Transverse colon (tissue), 4 donors: ENCODE data around the gene CTDP1. TPM values are rescaled to one million over a fixed set of nuclear protein-coding genes. Genes with fewer than 3 reads are reported as not detected.

Experiments
- DNase-seq: peaks from one replicate; pipeline ENCODE4 v3.0.0-alpha.2; 2019
- H3K27ac ChIP-seq, 4 donors: fragments of 200-600 bp; sonication (generic); 2 replicates each; pipeline ENCODE4 v1.5.1; 2016 to 2018; ENCODE audit warnings: inconsistent platforms in 4 of 4
- H3K27me3 ChIP-seq: fragments of 200-600 bp; sonication (generic); 2 replicates; pipeline ENCODE4 v1.5.1; 2017; ENCODE audit warnings: inconsistent platforms
- H3K36me3 ChIP-seq, 4 donors: fragments of 200-600 bp; sonication (generic); 2 replicates each; pipeline ENCODE4 v1.5.1; 2017 to 2019; ENCODE audit warnings: inconsistent platforms in 4 of 4
- H3K4me1 ChIP-seq, 4 donors: fragments of 200-600 bp; sonication (generic); 2 replicates each; pipeline ENCODE4 v1.5.1; 2017 to 2020; ENCODE audit warnings: inconsistent platforms in 4 of 4
- H3K4me3 ChIP-seq, 4 donors: fragments of 200-600 bp; sonication (generic); 1 replicate in 1 of 4; 2 replicates in 3 of 4; pipeline versions ENCODE4 v1.5.1 to v1.6.1; 2017 to 2019; ENCODE audit warnings: inconsistent platforms in 4 of 4
- H3K9me3 ChIP-seq, 2 donors: fragments of 200-600 bp; sonication (generic); 2 replicates each; pipeline ENCODE4 v1.5.1; 2017 to 2019; ENCODE audit warnings: inconsistent platforms in 2 of 2
- EP300 ChIP-seq: sonication (generic); formaldehyde crosslinking; IDR thresholded peaks from one replicate; pipeline ENCODE4 v1.6.1; 2017; ENCODE audit warnings: antibody characterized with exemption, low read depth
- POLR2A ChIP-seq: fragments of 450-650 bp; IDR thresholded peaks from one replicate; pipeline ENCODE4 v1.6.1; 2016; ENCODE audit warnings: antibody characterized with exemption, mild to moderate bottlenecking, moderate library complexity
- POLR2AphosphoS5 ChIP-seq, 3 donors: sonication (generic); formaldehyde crosslinking; IDR thresholded peaks; one replicate each; pipeline ENCODE4 v1.6.1; 2016; ENCODE audit warnings: antibody characterized with exemption in 3 of 3
- WGBS, 2 donors: methylation state at CpG; one replicate each; pipeline ENCODE4 v1.1.5; 2018; ENCODE audit warnings: low coverage in 1 of 2; 5-methylcytosine and 5-hydroxymethylcytosine counted together
- in situ Hi-C, 4 donors: fragments of 200-750 bp; cut with MboI; loops; one replicate each; pipeline versions ENCODE4 v1.15.0 to v1.15.1; 2017; ENCODE audit warnings: low sequenced_read_pairs in 3 of 4, low pct_ligation_motif_present in 1 of 4, low pct_unique_long_range_greater_than_20kb in 1 of 4
- intact Hi-C: fragments of 100-400 bp; cut with DNase I; formaldehyde crosslinking; loops from one replicate; pipeline ENCODE4 v1.15.1; 2023; ENCODE audit warnings: low total_unique reads
- total RNA-seq, 4 donors: library from RNA; depleted of rRNA; stranded (reverse); fragments of >200 nt; gene quantifications; one replicate each; pipeline ENCODE4 v1.1.0, GENCODE V29; 2016
- TF ChIP-seq, protein P1 (sequence below), 5 experiments: fragments of 200-600 bp in 3 of 5; fragments of 450-650 bp in 2 of 5; sonication (generic) in 3 of 5; IDR thresholded peaks; 1 replicate in 2 of 5; 2 replicates in 3 of 5; pipeline ENCODE4 v1.5.1; 2016 to 2017; ENCODE audit warnings: antibody characterized with exemption in 5 of 5, inconsistent platforms in 3 of 5, mild to moderate bottlenecking in 2 of 5, moderate library complexity in 1 of 5

Gene CTDP1
- total RNA-seq, 4 donors from 2014 or later = 30.6 to 120 (median 49.3) TPM

DNA sequence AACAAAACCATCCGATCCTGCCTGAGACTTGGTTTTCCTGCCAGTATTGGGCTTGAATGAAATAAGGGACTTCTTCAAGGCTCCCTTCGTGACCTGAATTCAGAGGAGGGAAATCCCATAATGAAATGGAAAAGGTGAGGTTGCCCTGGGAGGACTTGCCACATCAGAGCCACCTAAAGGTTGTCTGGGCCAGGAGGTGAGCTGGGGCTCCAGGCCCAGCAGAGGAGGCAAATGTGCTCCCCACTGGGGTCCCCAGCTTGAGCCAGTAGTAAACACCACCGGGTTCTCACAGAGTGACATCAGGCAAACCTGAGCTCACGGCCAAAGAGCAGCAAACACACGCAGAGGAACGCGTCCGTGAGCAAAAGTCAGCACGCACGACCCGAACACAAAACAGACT lies 28.6 kb upstream of the CTDP1 start:
- no peaks in the 10 kb centered on the region for H3K36me3 ChIP-seq
- H3K4me1 ChIP-seq = no peaks in the 10 kb centered on the region
- no peak overlapping the region for H3K27ac ChIP-seq
- WGBS, 2 donors = 85% methylated on average over 11 of the region's 11 CpGs; no CpG with 5 or more reads in 1 of the 2 donors
- DNase-seq = no peak
- in situ Hi-C loops (loop anchor here in 2 of 4 donors (5.0 to 10.0 kb wide), 2 partner anchors 276 to 279 kb away; no protein-coding TSS in a partner anchor), intact Hi-C loops (loop anchor here (5.0 kb wide), 1 partner anchor 179 kb away; no protein-coding TSS in a partner anchor)
- no peak for TF ChIP-seq POLR2A
- TF ChIP-seq POLR2AphosphoS5 (IDR thresholded peaks at IDR 0.05) = no peak
- TF ChIP-seq, protein P1, sequence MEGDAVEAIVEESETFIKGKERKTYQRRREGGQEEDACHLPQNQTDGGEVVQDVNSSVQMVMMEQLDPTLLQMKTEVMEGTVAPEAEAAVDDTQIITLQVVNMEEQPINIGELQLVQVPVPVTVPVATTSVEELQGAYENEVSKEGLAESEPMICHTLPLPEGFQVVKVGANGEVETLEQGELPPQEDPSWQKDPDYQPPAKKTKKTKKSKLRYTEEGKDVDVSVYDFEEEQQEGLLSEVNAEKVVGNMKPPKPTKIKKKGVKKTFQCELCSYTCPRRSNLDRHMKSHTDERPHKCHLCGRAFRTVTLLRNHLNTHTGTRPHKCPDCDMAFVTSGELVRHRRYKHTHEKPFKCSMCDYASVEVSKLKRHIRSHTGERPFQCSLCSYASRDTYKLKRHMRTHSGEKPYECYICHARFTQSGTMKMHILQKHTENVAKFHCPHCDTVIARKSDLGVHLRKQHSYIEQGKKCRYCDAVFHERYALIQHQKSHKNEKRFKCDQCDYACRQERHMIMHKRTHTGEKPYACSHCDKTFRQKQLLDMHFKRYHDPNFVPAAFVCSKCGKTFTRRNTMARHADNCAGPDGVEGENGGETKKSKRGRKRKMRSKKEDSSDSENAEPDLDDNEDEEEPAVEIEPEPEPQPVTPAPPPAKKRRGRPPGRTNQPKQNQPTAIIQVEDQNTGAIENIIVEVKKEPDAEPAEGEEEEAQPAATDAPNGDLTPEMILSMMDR (IDR thresholded peaks at IDR 0.05) = no peak
- TF ChIP-seq EP300 = no peak
- H3K9me3 ChIP-seq = no peaks in the 10 kb centered on the region
- H3K27me3 ChIP-seq = no peaks in the 10 kb centered on the region
- H3K4me3 ChIP-seq = no peak overlapping the region

DNA sequence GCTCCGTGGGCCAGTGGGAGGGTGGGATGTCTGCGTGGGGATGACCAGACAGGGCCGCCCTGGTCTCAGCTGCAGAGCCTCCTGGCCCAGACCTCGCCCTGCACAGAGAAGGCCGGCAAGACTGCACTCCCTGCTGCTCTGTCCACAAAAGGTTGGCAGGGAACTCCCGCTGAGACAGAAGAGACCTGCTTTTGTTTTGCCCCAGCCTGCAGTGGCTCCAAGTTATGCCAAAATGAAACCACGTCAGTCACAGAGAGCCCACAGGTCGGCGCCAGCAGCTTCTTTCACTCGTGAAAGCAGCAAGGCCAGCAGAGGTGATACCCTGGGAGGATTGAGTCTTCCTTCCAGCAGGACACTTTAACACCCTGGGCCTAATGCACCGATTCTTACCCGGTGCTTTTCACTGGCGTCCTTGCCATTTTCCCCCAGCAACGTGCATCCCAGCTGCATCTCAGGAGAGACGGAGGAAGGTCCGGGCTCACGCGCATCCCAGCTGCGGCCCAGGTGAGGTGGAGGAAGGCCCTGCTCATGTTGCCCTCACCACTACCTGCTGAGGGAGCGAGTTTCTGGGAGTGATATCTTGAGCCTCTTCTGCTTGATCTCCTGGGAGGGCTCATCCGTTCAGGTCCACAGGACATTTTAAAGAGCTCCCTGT lies 22.1 kb upstream of the CTDP1 start:
- Histone ChIP-seq H3K9me3 (no peaks in the 10 kb centered on the region), H3K36me3 (no peaks in the 10 kb centered on the region), H3K27me3 (no peaks in the 10 kb centered on the region), H3K27ac (no peak overlapping the region), H3K4me3 (no peak overlapping the region), H3K4me1 (no peaks in the 10 kb centered on the region)
- in situ Hi-C loops (loop anchor here in 1 of 4 donors (10.0 kb wide), 1 partner anchor 283 kb away; no protein-coding TSS in a partner anchor), intact Hi-C loops (no loop called here)
- DNase-seq = no peak
- WGBS, 2 donors = 83 to 86% methylated on average over 1 to 21 of the region's 21 CpGs
- no peak for TF ChIP-seq POLR2AphosphoS5 (IDR thresholded peaks at IDR 0.05)
- TF ChIP-seq EP300 = no peak
- TF ChIP-seq POLR2A = no peak
- TF ChIP-seq, protein P1 (IDR thresholded peaks at IDR 0.05) = no peak

DNA sequence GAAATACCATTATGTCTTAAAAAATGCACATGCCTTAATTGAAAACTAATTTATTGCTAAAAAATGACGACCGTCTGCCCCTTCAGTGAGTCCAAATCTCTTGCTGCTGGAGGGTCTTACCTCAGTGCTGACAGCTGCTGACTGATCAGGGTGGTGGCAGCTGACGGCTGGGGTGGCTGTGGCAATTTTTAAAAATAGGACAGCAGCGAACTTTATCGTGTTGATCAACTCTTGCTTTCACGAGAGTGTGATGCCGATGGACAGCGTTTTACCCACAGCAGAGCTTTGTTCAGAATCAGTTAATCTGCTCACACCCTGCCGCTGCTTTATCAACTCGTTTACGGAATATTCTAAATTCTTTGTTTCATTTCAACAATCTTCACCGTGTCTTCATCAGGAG lies 21.2 kb upstream of the CTDP1 start:
- no peaks in the 10 kb centered on the region for H3K36me3 ChIP-seq
- intact Hi-C loops = no loop called here

DNA sequence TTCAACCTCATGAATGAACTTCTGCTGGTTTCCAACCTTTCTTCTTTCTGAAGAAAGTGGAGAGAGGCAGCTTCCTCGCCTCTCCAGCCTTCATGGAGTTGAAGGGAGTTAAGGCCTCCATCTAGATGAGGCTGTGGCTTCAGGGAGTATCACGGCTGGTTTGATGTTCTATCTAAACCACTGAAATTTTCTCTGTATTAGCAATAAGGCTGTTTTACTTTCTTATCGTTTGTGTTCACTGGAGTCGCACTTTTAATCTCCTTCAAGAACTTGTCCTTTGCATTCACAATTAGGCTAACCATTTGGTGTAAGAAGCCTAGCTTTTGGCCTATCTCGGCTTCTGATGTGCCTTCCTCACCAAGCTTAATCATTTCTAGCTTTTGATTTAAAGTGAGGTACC lies 19.9 kb upstream of the CTDP1 start:
- TF ChIP-seq POLR2A (no peak), EP300 (no peak), POLR2AphosphoS5 (IDR thresholded peaks at IDR 0.05) (no peak)
- TF ChIP-seq, protein P1 (IDR thresholded peaks at IDR 0.05) = no peak
- H3K9me3 ChIP-seq = no peaks in the 10 kb centered on the region
- WGBS, 2 donors = 70 to 84% methylated on average over 3 to 5 of the region's 5 CpGs
- H3K36me3 ChIP-seq = no peaks in the 10 kb centered on the region
- H3K4me3 ChIP-seq = no peak overlapping the region
- no peaks in the 10 kb centered on the region for H3K27me3 ChIP-seq
- intact Hi-C loops (no loop called here), in situ Hi-C loops (loop anchor here in 1 of 4 donors (10.0 kb wide), 1 partner anchor 285 kb away; no protein-coding TSS in a partner anchor)
- H3K27ac ChIP-seq = no peak overlapping the region
- H3K4me1 ChIP-seq = no peaks in the 10 kb centered on the region
- no peak for DNase-seq

More for the DNA sequence above, 21.2 kb upstream of the CTDP1 start:
- 82 to 87% methylated on average over 10 to 12 of the region's 12 CpGs for WGBS, 2 donors
- no peaks in the 10 kb centered on the region for H3K27me3 ChIP-seq
- no peaks in the 10 kb centered on the region for H3K4me1 ChIP-seq
- no peaks in the 10 kb centered on the region for H3K9me3 ChIP-seq
- TF ChIP-seq EP300 (no peak), POLR2A (no peak), POLR2AphosphoS5 (IDR thresholded peaks at IDR 0.05) (no peak)
- TF ChIP-seq, protein P1 (IDR thresholded peaks at IDR 0.05) = no peak
- in situ Hi-C loops = loop anchor here in 1 of 4 donors (10.0 kb wide), 1 partner anchor 284 kb away; no protein-coding TSS in a partner anchor
- H3K4me3 ChIP-seq = no peak overlapping the region
- H3K27ac ChIP-seq = no peak overlapping the region
- DNase-seq = no peak
